Right kidney (tissue), 1 donor: Measurements from ENCODE around the gene HOXD8.

Source experiments
- DNase-seq: peaks from one replicate; pipeline ENCODE4 v3.0.0-alpha.2; 2016

Gene HOXD8

GRCh38 chr2:176172007-176172894 lies 42.7 kb downstream of the HOXD8 start:
- DNase-seq = peak; percentile 76

- DNase-seq = peak; percentile 71
Observed at GRCh38 chr2:176172895-176173566, 43.5 kb downstream of the HOXD8 start.

- no peak for DNase-seq
Observed at GRCh38 chr2:176173567-176174381, 44.3 kb downstream of the HOXD8 start.

- peak; percentile 83 for DNase-seq
Observed at GRCh38 chr2:176174382-176174823, 44.9 kb downstream of the HOXD8 start.

GRCh38 chr2:176174824-176175708 lies 45.6 kb downstream of the HOXD8 start:
- peak; percentile 92 for DNase-seq

GRCh38 chr2:176175709-176176607 lies 46.5 kb downstream of the HOXD8 start:
- peak; percentile 57 for DNase-seq

- DNase-seq = no peak
Observed at GRCh38 chr2:176177580-176178037, 48.1 kb downstream of the HOXD8 start.

GRCh38 chr2:176178038-176178756 lies 48.7 kb downstream of the HOXD8 start:
- peak; percentile 93 for DNase-seq

GRCh38 chr2:176178757-176179295 lies 49.3 kb downstream of the HOXD8 start:
- DNase-seq = no peak

- no peak for DNase-seq
Observed at GRCh38 chr2:176181551-176181950, 52.0 kb downstream of the HOXD8 start.
